ENCODE measurements around the gene CXADR.

CXADR gene

GRCh38 chr21:17491716-17492414 is 21.0 kb upstream of the CXADR start:
- in situ Hi-C loops (cut with HindIII; ENCODE audit: low sequenced_read_pairs), result no loop called here
- DNase-seq (ENCODE audit: low read depth), result peak; percentile 100
- no peak for TF ChIP-seq CTCF (IDR thresholded peaks at IDR 0.05; ENCODE audit: low read depth, low read length, missing control alignments)
- no peak overlapping the region for H3K4me3 ChIP-seq (ENCODE audit: low read depth, low read length)

- peak; percentile 49 for DNase-seq (ENCODE audit: low read depth)
- H3K4me3 ChIP-seq (ENCODE audit: low read depth, low read length), result no peak overlapping the region
- in situ Hi-C loops (cut with HindIII; ENCODE audit: low sequenced_read_pairs), result no loop called here
- TF ChIP-seq CTCF (IDR thresholded peaks at IDR 0.05; ENCODE audit: low read depth, low read length, missing control alignments), result no peak
These were observed 20.3 kb upstream of the CXADR start for GRCh38 chr21:17492415-17493168.

- in situ Hi-C loops (cut with HindIII; ENCODE audit: low sequenced_read_pairs), result no loop called here
- no peak for DNase-seq (ENCODE audit: low read depth)
- TF ChIP-seq CTCF (IDR thresholded peaks at IDR 0.05; ENCODE audit: low read depth, low read length, missing control alignments), result no peak
- H3K4me3 ChIP-seq (ENCODE audit: low read depth, low read length), result no peak overlapping the region
These were observed 18.8 kb upstream of the CXADR start for GRCh38 chr21:17494051-17494450.

GRCh38 chr21:17495680-17496079 is 17.2 kb upstream of the CXADR start:
- DNase-seq (ENCODE audit: low read depth), result peak; percentile 98
- TF ChIP-seq CTCF (IDR thresholded peaks at IDR 0.05; ENCODE audit: low read depth, low read length, missing control alignments), result peak; percentile 40
- no peak overlapping the region for H3K4me3 ChIP-seq (ENCODE audit: low read depth, low read length)
- in situ Hi-C loops (cut with HindIII; ENCODE audit: low sequenced_read_pairs), result no loop called here

- in situ Hi-C loops (cut with HindIII; ENCODE audit: low sequenced_read_pairs), result no loop called here
- no peak for DNase-seq (ENCODE audit: low read depth)
These were observed 15.5 kb upstream of the CXADR start for GRCh38 chr21:17497316-17497715.

GRCh38 chr21:17498586-17498985 is 14.3 kb upstream of the CXADR start:
- no peak for DNase-seq (ENCODE audit: low read depth)
- TF ChIP-seq CTCF (IDR thresholded peaks at IDR 0.05; ENCODE audit: low read depth, low read length, missing control alignments), result no peak
- H3K4me3 ChIP-seq (ENCODE audit: low read depth, low read length), result no peak overlapping the region
- in situ Hi-C loops (cut with HindIII; ENCODE audit: low sequenced_read_pairs), result no loop called here

More at GRCh38 chr21:17497316-17497715, 15.5 kb upstream of the CXADR start:
- no peak for TF ChIP-seq CTCF (IDR thresholded peaks at IDR 0.05; ENCODE audit: low read depth, low read length, missing control alignments)
- H3K4me3 ChIP-seq (ENCODE audit: low read depth, low read length), result no peak overlapping the region

All from astrocyte of the cerebellum (primary cell).